ENCODE measurements around the gene NAA50. TPM values are rescaled to one million over a fixed set of nuclear protein-coding genes. Genes with fewer than 3 reads are reported as not detected.

Gene NAA50
- polyA plus RNA-seq = 10 to 100 TPM; 17.0 to 89.6 (median 41.0) TPM
- long read RNA-seq, donor 1 = 0 reads
- long read RNA-seq, donor 2, full-length matches to known transcripts = 9 of 9 reads
- long read RNA-seq, donor 2, partial matches to known transcripts = 0 of 9 reads
- long read RNA-seq, donor 2, other reads (novel, unspliced or antisense) = 0 of 9 reads
- long read RNA-seq, donor 3, full-length matches to known transcripts = 12 of 52 reads
- long read RNA-seq, donor 3, partial matches to known transcripts = 40 of 52 reads
- long read RNA-seq, donor 3, other reads (novel, unspliced or antisense) = 0 of 52 reads
- long read RNA-seq, donor 4 = 0 reads
- long read RNA-seq, donor 5, full-length matches to known transcripts = 4 of 4 reads
- long read RNA-seq, donor 5, partial matches to known transcripts = 0 of 4 reads
- long read RNA-seq, donor 5, other reads (novel, unspliced or antisense) = 0 of 4 reads
- long read RNA-seq, donor 6, full-length matches to known transcripts = 4 of 4 reads
- long read RNA-seq, donor 6, partial matches to known transcripts = 0 of 4 reads
- long read RNA-seq, donor 6, other reads (novel, unspliced or antisense) = 0 of 4 reads
- long read RNA-seq, donor 7 = 0 reads
- long read RNA-seq, donor 8, full-length matches to known transcripts = 3 of 3 reads
- long read RNA-seq, donor 8, partial matches to known transcripts = 0 of 3 reads
- long read RNA-seq, donor 8, other reads (novel, unspliced or antisense) = 0 of 3 reads
- long read RNA-seq, donor 9, full-length matches to known transcripts = 4 of 4 reads
- long read RNA-seq, donor 9, partial matches to known transcripts = 0 of 4 reads
- long read RNA-seq, donor 9, other reads (novel, unspliced or antisense) = 0 of 4 reads
- long read RNA-seq, donor 10, full-length matches to known transcripts = 20 of 31 reads
- long read RNA-seq, donor 10, partial matches to known transcripts = 11 of 31 reads
- long read RNA-seq, donor 10, other reads (novel, unspliced or antisense) = 0 of 31 reads

- peaks cover 0 to 6% (median 0%) of the 10 kb centered on the region in 3 donors for H3K36me3 ChIP-seq (ENCODE audit: control insufficient read depth in 3 of 3, insufficient read depth in 2 of 3, low read depth in 1 of 3, low read length in 3 of 3)
- H3K4me3 ChIP-seq (ENCODE audit: low read depth in 1 of 3, low read length in 3 of 3) = peak within 1 kb of the TSS; percentile 75 to 99 (median 89)
- no peak for FAIRE-seq
- H3K9me3 ChIP-seq (ENCODE audit: control insufficient read depth in 2 of 2, insufficient read depth in 1 of 2, low read depth in 1 of 2, low read length in 1 of 2) = no peaks in the 10 kb centered on the region
- H3K4me1 ChIP-seq (ENCODE audit: control insufficient read depth in 3 of 3, insufficient read depth in 2 of 3, low read depth in 1 of 3, low read length in 2 of 3) = peaks cover 0 to 13% (median 10%) of the 10 kb centered on the region in 3 donors
- H3K27ac ChIP-seq (ENCODE audit: low read depth in 1 of 3, low read length in 2 of 3) = peak within 1 kb of the TSS; percentile 90 to 100 (median 99)
- peak; percentile 89 to 97 for DNase-seq
- WGBS, 3 donors = 0% methylated on average over 54 to 72 of the region's 72 CpGs
- H3K27me3 ChIP-seq (ENCODE audit: control insufficient read depth in 3 of 3, insufficient read depth in 3 of 3, low read length in 3 of 3) = no peaks in the 10 kb centered on the region
Observed at GRCh38 chr3:113745756-113746547, at the start of gene NAA50. Gene NAA50 (minus strand): TSS chr3:113746249. CDS start chr3:113745949, 300 bp downstream.

- Histone ChIP-seq H3K4me3 (ENCODE audit: low read depth in 1 of 3, low read length in 3 of 3) (no peak overlapping the region), H3K36me3 (ENCODE audit: control insufficient read depth in 3 of 3, insufficient read depth in 2 of 3, low read depth in 1 of 3, low read length in 3 of 3) (peaks cover 5 to 26% (median 11%) of the 10 kb centered on the region in 3 donors), H3K27ac (ENCODE audit: low read depth in 1 of 3, low read length in 2 of 3) (no peak overlapping the region), H3K9me3 (ENCODE audit: control insufficient read depth in 2 of 2, insufficient read depth in 1 of 2, low read depth in 1 of 2, low read length in 1 of 2) (no peaks in the 10 kb centered on the region), H3K4me1 (ENCODE audit: control insufficient read depth in 3 of 3, insufficient read depth in 2 of 3, low read depth in 1 of 3, low read length in 2 of 3) (no peaks in the 10 kb centered on the region), H3K27me3 (ENCODE audit: control insufficient read depth in 3 of 3, insufficient read depth in 3 of 3, low read length in 3 of 3) (no peaks in the 10 kb centered on the region)
- DNase-seq (no peak), FAIRE-seq (peak; percentile 84)
- WGBS, 3 donors = 88 to 91% (median 91%) methylated on average over 4 of the region's 4 CpGs
Observed at GRCh38 chr3:113795693-113796092, 49.6 kb upstream of the NAA50 start.

DNA sequence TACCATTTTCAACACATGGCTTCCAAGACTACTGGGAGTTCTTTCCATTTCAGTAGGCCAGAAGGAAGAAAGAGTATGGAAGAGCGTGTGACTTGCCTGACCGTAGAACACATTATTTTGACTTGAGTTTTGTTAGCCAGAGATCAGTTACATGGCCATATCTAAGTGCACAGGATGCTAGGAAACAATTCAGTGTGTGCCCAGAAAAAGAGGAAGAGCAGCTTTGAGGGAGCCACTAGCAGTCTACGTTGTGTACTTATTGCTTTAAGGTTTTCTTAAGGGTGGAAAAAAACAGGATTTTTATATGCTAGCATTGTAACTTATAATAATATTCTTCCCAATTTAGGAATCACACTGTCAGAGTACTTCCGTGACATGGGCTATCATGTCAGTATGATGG, 48.5 kb upstream of the NAA50 start:
- no peaks in the 10 kb centered on the region for H3K9me3 ChIP-seq (ENCODE audit: control insufficient read depth in 2 of 2, insufficient read depth in 1 of 2, low read depth in 1 of 2, low read length in 1 of 2)
- WGBS, 3 donors = 92 to 99% (median 97%) methylated on average over 4 of the region's 4 CpGs
- peaks cover 5 to 25% (median 11%) of the 10 kb centered on the region in 3 donors for H3K36me3 ChIP-seq (ENCODE audit: control insufficient read depth in 3 of 3, insufficient read depth in 2 of 3, low read depth in 1 of 3, low read length in 3 of 3)
- no peak overlapping the region for H3K4me3 ChIP-seq (ENCODE audit: low read depth in 1 of 3, low read length in 3 of 3)
- no peak for FAIRE-seq
- no peaks in the 10 kb centered on the region for H3K4me1 ChIP-seq (ENCODE audit: control insufficient read depth in 3 of 3, insufficient read depth in 2 of 3, low read depth in 1 of 3, low read length in 2 of 3)
- DNase-seq = no peak
- no peaks in the 10 kb centered on the region for H3K27me3 ChIP-seq (ENCODE audit: control insufficient read depth in 3 of 3, insufficient read depth in 3 of 3, low read length in 3 of 3)
- H3K27ac ChIP-seq (ENCODE audit: low read depth in 1 of 3, low read length in 2 of 3) = no peak overlapping the region

DNA sequence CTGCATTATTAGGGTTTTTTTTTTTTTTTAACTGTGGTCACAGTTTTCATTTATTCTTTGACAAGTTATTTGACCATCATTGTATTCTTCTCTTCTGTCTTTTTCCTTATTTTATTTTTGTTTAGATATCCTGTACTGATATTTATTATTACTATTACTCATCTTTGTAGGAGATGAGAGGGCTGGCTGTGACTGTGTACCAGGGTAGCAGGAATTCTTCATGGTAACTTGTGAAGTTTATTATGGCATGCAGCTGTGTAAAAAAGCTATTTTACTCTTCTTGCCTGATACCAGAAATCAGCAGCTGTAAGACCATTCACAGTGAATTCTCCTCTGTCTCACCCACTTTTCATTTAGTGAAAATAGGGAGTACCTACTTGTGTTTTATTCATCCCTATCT, 45.3 kb upstream of the NAA50 start:
- no peak overlapping the region for H3K27ac ChIP-seq (ENCODE audit: low read depth in 1 of 3, low read length in 2 of 3)
- no peaks in the 10 kb centered on the region for H3K4me1 ChIP-seq (ENCODE audit: control insufficient read depth in 3 of 3, insufficient read depth in 2 of 3, low read depth in 1 of 3, low read length in 2 of 3)
- no peak for DNase-seq
- no peak for FAIRE-seq
- no peak overlapping the region for H3K4me3 ChIP-seq (ENCODE audit: low read depth in 1 of 3, low read length in 3 of 3)
- H3K27me3 ChIP-seq (ENCODE audit: control insufficient read depth in 3 of 3, insufficient read depth in 3 of 3, low read length in 3 of 3) = no peaks in the 10 kb centered on the region
- H3K36me3 ChIP-seq (ENCODE audit: control insufficient read depth in 3 of 3, insufficient read depth in 2 of 3, low read depth in 1 of 3, low read length in 3 of 3) = peaks cover 5 to 31% (median 12%) of the 10 kb centered on the region in 3 donors
- H3K9me3 ChIP-seq (ENCODE audit: control insufficient read depth in 2 of 2, insufficient read depth in 1 of 2, low read depth in 1 of 2, low read length in 1 of 2) = no peaks in the 10 kb centered on the region

DNA sequence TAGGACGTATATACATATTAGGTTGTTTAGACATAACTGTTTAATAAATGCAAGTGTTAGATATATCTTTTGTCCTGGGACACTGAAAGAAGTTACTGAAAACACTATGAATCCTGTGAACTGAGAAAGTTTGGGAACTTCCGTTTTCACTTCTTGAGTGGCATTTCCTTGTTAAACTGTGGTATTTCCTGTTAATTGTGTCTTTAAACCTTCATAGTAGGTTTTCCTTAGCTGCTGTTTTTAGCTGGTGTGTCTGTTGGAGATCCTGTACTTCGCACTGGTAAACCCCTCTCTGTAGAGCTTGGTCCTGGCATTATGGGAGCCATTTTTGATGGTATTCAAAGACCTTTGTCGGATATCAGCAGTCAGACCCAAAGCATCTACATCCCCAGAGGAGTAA, 37.9 kb upstream of the NAA50 start:
- FAIRE-seq (no peak), DNase-seq (no peak)
- peak overlapping the region in 1 of 3 donors; percentile 5 for H3K27ac ChIP-seq (ENCODE audit: low read depth in 1 of 3, low read length in 2 of 3)
- no peaks in the 10 kb centered on the region for H3K27me3 ChIP-seq (ENCODE audit: control insufficient read depth in 3 of 3, insufficient read depth in 3 of 3, low read length in 3 of 3)
- WGBS, 3 donors = 65 to 89% (median 80%) methylated on average over 4 of the region's 4 CpGs
- H3K9me3 ChIP-seq (ENCODE audit: control insufficient read depth in 2 of 2, insufficient read depth in 1 of 2, low read depth in 1 of 2, low read length in 1 of 2) = no peaks in the 10 kb centered on the region
- H3K4me1 ChIP-seq (ENCODE audit: control insufficient read depth in 3 of 3, insufficient read depth in 2 of 3, low read depth in 1 of 3, low read length in 2 of 3) = no peaks in the 10 kb centered on the region
- peaks cover 0 to 29% (median 4%) of the 10 kb centered on the region in 3 donors for H3K36me3 ChIP-seq (ENCODE audit: control insufficient read depth in 3 of 3, insufficient read depth in 2 of 3, low read depth in 1 of 3, low read length in 3 of 3)
- no peak overlapping the region for H3K4me3 ChIP-seq (ENCODE audit: low read depth in 1 of 3, low read length in 3 of 3)

- H3K27ac ChIP-seq (ENCODE audit: low read depth in 1 of 3, low read length in 2 of 3) = no peak overlapping the region
- no peak for DNase-seq
- no peaks in the 10 kb centered on the region for H3K27me3 ChIP-seq (ENCODE audit: control insufficient read depth in 3 of 3, insufficient read depth in 3 of 3, low read length in 3 of 3)
- H3K9me3 ChIP-seq (ENCODE audit: control insufficient read depth in 2 of 2, insufficient read depth in 1 of 2, low read depth in 1 of 2, low read length in 1 of 2) = no peaks in the 10 kb centered on the region
- peaks cover 0 to 26% (median under 1%) of the 10 kb centered on the region in 3 donors for H3K36me3 ChIP-seq (ENCODE audit: control insufficient read depth in 3 of 3, insufficient read depth in 2 of 3, low read depth in 1 of 3, low read length in 3 of 3)
- no peak for FAIRE-seq
- H3K4me1 ChIP-seq (ENCODE audit: control insufficient read depth in 3 of 3, insufficient read depth in 2 of 3, low read depth in 1 of 3, low read length in 2 of 3) = no peaks in the 10 kb centered on the region
- H3K4me3 ChIP-seq (ENCODE audit: low read depth in 1 of 3, low read length in 3 of 3) = no peak overlapping the region
Observed at GRCh38 chr3:113783463-113783862, 37.4 kb upstream of the NAA50 start.

GRCh38 chr3:113776564-113776963, 30.5 kb upstream of the NAA50 start:
- H3K4me3 ChIP-seq (ENCODE audit: low read depth in 1 of 3, low read length in 3 of 3) = no peak overlapping the region
- DNase-seq = peak in 1 of 2 donors; percentile 24
- no peaks in the 10 kb centered on the region for H3K9me3 ChIP-seq (ENCODE audit: control insufficient read depth in 2 of 2, insufficient read depth in 1 of 2, low read depth in 1 of 2, low read length in 1 of 2)
- H3K36me3 ChIP-seq (ENCODE audit: control insufficient read depth in 3 of 3, insufficient read depth in 2 of 3, low read depth in 1 of 3, low read length in 3 of 3) = peaks cover 0 to 12% (median 0%) of the 10 kb centered on the region in 3 donors
- H3K27ac ChIP-seq (ENCODE audit: low read depth in 1 of 3, low read length in 2 of 3) = no peak overlapping the region
- peaks cover 0 to 3% (median 0%) of the 10 kb centered on the region in 3 donors for H3K4me1 ChIP-seq (ENCODE audit: control insufficient read depth in 3 of 3, insufficient read depth in 2 of 3, low read depth in 1 of 3, low read length in 2 of 3)
- WGBS, 3 donors = 48 to 75% (median 50%) methylated on average over 3 of the region's 3 CpGs
- no peak for FAIRE-seq
- no peaks in the 10 kb centered on the region for H3K27me3 ChIP-seq (ENCODE audit: control insufficient read depth in 3 of 3, insufficient read depth in 3 of 3, low read length in 3 of 3)

- Histone ChIP-seq H3K27me3 (ENCODE audit: control insufficient read depth in 3 of 3, insufficient read depth in 3 of 3, low read length in 3 of 3) (no peaks in the 10 kb centered on the region), H3K9me3 (ENCODE audit: control insufficient read depth in 2 of 2, insufficient read depth in 1 of 2, low read depth in 1 of 2, low read length in 1 of 2) (no peaks in the 10 kb centered on the region), H3K4me1 (ENCODE audit: control insufficient read depth in 3 of 3, insufficient read depth in 2 of 3, low read depth in 1 of 3, low read length in 2 of 3) (peaks cover 0 to 3% (median 0%) of the 10 kb centered on the region in 3 donors), H3K4me3 (ENCODE audit: low read depth in 1 of 3, low read length in 3 of 3) (no peak overlapping the region), H3K27ac (ENCODE audit: low read depth in 1 of 3, low read length in 2 of 3) (no peak overlapping the region), H3K36me3 (ENCODE audit: control insufficient read depth in 3 of 3, insufficient read depth in 2 of 3, low read depth in 1 of 3, low read length in 3 of 3) (peaks cover 0 to 6% (median 0%) of the 10 kb centered on the region in 3 donors)
- 92 to 100% (median 97%) methylated on average over 1 of the region's 1 CpG for WGBS, 3 donors
- FAIRE-seq (no peak), DNase-seq (no peak)
Observed at GRCh38 chr3:113775516-113775915, 29.5 kb upstream of the NAA50 start.
